Activated CD4-positive, alpha-beta memory T cell treated with anti-CD3 and anti-CD28 coated beads for 36 hours (primary cell): ENCODE data around the gene SPTBN1. TPM values are rescaled to one million over a fixed set of nuclear protein-coding genes. Genes with fewer than 3 reads are reported as not detected.
A peak's percentile ranks its signal among the peaks of the same experiment; 100 is the strongest.

Experiments used
- CTCF ChIA-PET: fragments of 350-600 bp; sonication (Branson Sonifier 250); formaldehyde crosslinking; loops from one replicate; lab custom pipeline; 2021; ENCODE audit warnings: antibody characterized with exemption, inconsistent platforms; lab: Charles Lee
- POLR2A ChIA-PET: fragments of 350-600 bp; sonication (Branson Sonifier 250); formaldehyde crosslinking; loops from one replicate; lab custom pipeline; 2021; ENCODE audit warnings: antibody characterized with exemption; lab: Charles Lee
- DNase-seq: peaks from one replicate; pipeline ENCODE4 v3.0.0-alpha.2; 2020
- H3K27ac Mint-ChIP-seq: one replicate; pipeline ENCODE4 v1.8.0; 2021; ENCODE audit warnings: mixed read lengths
- H3K27me3 Mint-ChIP-seq: one replicate; pipeline ENCODE4 v1.8.0; 2021; ENCODE audit warnings: mixed read lengths
- H3K36me3 Mint-ChIP-seq: one replicate; pipeline ENCODE4 v1.8.0; 2021; ENCODE audit warnings: mixed read lengths
- H3K4me1 Mint-ChIP-seq: one replicate; pipeline ENCODE4 v1.8.0; 2021; ENCODE audit warnings: low read depth, mixed read lengths
- H3K4me3 Mint-ChIP-seq: one replicate; pipeline ENCODE4 v1.8.0; 2021; ENCODE audit warnings: mild to moderate bottlenecking, mixed read lengths
- H3K9me3 Mint-ChIP-seq: one replicate; pipeline ENCODE4 v1.8.0; 2021; ENCODE audit warnings: mixed read lengths
- intact Hi-C: fragments of 100-400 bp; cut with micrococcal nuclease; formaldehyde crosslinking; loops from one replicate; pipeline ENCODE4 v1.15.1; 2023
- total RNA-seq, 2 experiments: library from RNA; stranded (reverse); gene quantifications; one replicate each; pipeline ENCODE4 v1.2.3, GENCODE V29; 2021

The SPTBN1 gene
- total RNA-seq, 2 experiments from 2014 or later = 67.5 to 68.1 TPM

DNA sequence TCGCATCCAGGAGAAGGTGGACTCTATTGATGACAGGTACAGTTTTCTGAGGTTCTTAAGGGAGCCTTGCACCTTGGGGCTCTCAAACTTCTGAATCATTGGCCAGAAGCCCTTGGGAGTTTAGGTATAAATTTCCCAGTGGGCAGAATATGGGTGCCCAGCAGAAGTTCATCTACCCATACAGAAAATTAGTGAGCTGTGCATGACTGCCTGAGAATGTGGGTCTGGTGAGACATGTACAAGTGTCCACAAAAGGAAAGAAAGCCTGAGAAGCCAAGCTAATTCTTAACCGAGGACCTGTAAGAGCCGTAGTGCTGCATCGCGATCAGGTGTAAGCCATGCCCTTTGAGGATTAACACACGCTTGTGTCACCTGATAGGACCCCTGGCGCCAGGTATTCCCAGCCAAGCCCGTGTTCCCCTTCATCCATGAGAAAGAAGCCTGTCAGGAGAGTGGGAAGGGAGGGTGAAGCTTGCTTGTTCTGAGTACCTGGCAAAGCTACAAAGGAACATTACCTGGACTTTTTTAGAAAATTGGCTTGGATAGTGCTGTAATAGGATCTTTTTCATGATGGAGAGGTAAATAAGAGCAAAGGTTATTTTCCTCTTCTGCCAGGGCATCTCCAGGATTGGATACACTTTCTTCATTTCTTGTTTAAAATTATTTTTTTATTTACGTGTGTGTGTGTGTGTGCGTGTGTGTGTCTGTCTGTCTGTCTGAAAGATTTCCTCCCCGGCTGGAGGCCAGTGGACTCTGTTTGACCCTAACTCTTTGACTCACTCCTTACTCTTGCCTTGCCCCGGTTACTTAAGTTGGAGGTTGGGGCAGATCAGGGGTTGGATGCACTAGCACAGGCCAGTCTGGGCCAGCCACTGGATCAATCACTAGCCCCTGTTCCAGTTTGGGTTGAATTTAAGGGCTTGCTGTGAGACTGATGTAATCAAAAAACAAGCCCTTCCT, 176.9 kb downstream of the SPTBN1 start:
- POLR2A ChIA-PET = interaction anchor here (0.5 to 1.6 kb wide), 2 partner anchors 73 to 186 kb away, joined by 3 to 4 read pairs; no protein-coding TSS in a partner anchor
- no peaks in the 10 kb centered on the region for H3K27me3 Mint-ChIP-seq
- intact Hi-C loops = no loop called here
- no peak overlapping the region for H3K27ac Mint-ChIP-seq
- H3K4me3 Mint-ChIP-seq = no peak overlapping the region
- DNase-seq = no peak
- CTCF ChIA-PET = interaction anchor here (1.0 to 1.5 kb wide), 3 partner anchors 25 to 75 kb away, joined by 3 read pairs; no protein-coding TSS in a partner anchor
- no peaks in the 10 kb centered on the region for H3K9me3 Mint-ChIP-seq
- peaks cover 57% of the 10 kb centered on the region for H3K36me3 Mint-ChIP-seq
- peaks cover 21% of the 10 kb centered on the region for H3K4me1 Mint-ChIP-seq

DNA sequence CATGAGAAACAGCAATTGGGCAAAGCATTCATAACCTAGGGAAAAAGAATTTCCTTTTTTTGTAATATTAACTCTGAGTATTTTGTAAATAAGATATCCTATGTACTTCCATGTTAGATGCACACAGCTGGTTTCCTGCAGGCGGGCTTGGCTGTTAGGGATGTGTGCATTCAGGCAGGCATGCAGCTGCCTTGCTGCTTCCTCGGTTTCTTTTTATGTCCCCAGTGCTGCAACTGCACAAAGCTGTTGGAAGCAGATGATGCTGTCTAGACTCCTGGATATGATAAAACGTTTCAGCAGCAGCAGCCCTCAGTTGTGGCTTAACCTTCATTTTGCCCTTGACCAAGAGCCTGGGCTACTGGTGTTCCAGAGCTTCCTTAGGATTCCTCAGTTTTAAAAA, 177.9 kb downstream of the SPTBN1 start:
- POLR2A ChIA-PET = interaction anchor here (0.5 to 1.6 kb wide), 2 partner anchors 74 to 187 kb away, joined by 3 to 4 read pairs; no protein-coding TSS in a partner anchor
- DNase-seq = no peak
- Mint-ChIP-seq H3K36me3 (peaks cover 60% of the 10 kb centered on the region), H3K4me3 (no peak overlapping the region), H3K27me3 (no peaks in the 10 kb centered on the region), H3K4me1 (peaks cover 21% of the 10 kb centered on the region), H3K9me3 (no peaks in the 10 kb centered on the region), H3K27ac (peak overlapping the region; percentile 71)
- CTCF ChIA-PET = interaction anchor here (0.8 to 1.6 kb wide), 6 partner anchors 10 to 110 kb away, joined by 3 to 6 read pairs (median 3); no protein-coding TSS in a partner anchor
- intact Hi-C loops = loop anchor here (2.0 kb wide), 1 partner anchor 59 kb away; no protein-coding TSS in a partner anchor

DNA sequence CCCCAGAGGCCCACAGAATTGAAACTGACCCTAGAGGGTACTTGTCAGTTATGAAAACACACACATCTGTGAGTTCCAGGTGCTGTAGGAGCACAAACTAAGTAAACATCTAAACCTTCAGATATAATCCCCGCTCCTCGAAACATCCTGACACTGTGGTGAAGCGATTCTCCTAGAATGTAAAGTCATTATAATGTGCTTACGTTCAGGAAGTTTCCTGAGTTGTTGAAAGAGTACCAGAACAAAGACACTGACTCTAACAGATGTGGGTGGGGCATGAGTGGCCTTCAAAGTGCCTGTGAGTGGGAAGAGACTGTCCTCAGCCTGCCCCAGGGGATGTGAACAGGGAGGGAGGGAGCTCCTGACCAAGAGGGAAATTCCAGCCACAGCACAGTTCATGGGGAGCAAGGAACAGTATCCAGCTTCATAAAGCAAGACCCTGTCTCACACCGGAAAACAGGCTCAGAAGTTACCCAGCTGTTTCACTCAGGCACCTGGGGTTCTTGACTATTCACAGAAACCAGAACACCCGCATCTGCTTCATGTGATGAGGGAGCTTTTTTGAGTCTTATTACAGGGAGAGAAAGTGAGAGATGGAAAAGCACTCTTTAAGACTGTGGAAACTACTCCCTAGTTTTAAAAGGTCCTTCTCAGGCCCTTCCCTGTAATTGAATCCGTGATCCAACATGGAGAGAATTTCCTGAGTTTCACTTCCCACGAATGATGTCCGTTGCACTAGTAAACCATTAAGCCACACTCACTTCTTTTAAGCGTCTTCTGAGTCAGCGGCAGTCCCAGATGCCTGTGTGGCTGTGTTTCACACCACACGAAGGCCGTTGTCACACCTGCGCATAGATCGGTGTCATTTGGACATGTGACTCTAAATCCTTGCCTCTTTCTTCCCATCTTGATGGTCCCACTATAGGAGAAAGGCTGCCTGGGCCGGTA, 178.7 kb downstream of the SPTBN1 start:
- Mint-ChIP-seq H3K4me1 (peaks cover 24% of the 10 kb centered on the region), H3K9me3 (no peaks in the 10 kb centered on the region), H3K27ac (peak overlapping the region; percentile 71), H3K4me3 (peak overlapping the region; percentile 4), H3K36me3 (peaks cover 55% of the 10 kb centered on the region), H3K27me3 (no peaks in the 10 kb centered on the region)
- CTCF ChIA-PET = interaction anchor here (0.8 to 1.6 kb wide), 5 partner anchors 9 to 111 kb away, joined by 3 to 6 read pairs (median 3); no protein-coding TSS in a partner anchor
- intact Hi-C loops = loop anchor here (2.0 to 5.0 kb wide), 2 partner anchors 48 to 60 kb away; no protein-coding TSS in a partner anchor
- DNase-seq = no peak
- POLR2A ChIA-PET = interaction anchor here (0.6 to 1.6 kb wide), 2 partner anchors 75 to 76 kb away, joined by 3 to 4 read pairs; no protein-coding TSS in a partner anchor

DNA sequence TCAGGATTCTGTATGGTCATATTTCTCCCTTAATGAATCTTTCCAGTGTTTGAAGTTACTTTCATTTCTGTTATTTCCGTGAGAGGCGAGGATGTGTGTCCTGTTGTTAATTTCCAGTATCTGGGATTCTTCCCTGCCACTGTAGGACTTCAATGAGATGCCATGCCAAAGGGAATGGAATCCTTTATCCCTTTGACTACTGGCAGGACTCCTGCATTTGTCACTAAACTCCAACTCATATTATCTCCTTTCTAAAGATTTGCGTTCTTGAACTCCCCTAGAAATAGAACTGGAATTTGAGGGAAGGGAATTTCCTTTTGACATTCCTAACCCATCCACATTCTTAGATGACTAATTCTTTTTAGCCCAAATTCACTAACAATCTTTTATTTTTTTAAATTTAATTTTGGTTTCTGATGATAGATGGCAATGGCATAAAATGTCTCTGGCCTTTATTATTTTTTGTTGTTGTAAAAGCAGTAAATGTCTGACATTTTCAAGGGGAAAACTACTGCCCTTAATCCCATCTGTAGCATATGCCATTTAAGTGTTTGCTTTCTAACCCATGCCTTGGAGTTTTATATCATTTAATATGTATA, 179.5 kb downstream of the SPTBN1 start:
- DNase-seq = no peak

DNA sequence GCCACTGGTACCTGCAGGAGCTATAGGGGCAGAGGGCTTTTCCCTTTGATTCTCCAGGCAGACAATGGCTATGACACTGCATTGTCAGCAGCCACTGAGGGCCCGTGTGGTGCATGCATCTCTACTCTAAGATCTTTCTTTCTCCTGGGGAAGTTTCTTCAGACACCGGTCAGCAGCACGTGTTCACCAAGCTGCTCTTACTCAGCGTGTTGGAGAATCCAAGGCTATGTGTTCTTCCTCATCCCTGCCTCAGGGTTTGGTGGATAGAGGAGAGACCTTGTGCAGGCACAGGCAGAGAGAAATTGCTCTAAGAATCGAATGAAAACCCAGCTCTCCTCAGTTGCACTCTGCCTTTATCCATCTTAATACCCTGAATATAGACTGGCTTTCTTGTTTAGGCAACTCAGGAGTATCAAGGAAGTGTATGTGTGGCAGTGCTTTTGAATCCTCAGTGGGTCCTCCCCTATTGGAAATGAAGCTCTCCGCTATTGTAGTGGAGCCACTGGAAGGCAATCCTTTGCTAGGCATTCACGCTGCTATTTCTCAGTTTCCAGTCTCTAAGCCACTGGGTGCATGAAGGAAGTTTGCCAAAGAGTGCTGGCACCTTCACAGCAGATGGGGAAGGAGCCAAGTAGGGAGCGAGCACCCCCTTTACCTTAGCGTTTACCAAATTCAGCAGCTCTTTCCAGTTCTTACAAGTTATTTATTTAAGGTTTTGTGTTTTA, 180.4 kb downstream of the SPTBN1 start:
- Mint-ChIP-seq H3K27ac (no peak overlapping the region), H3K4me1 (peaks cover 23% of the 10 kb centered on the region), H3K4me3 (no peak overlapping the region), H3K9me3 (no peaks in the 10 kb centered on the region), H3K27me3 (no peaks in the 10 kb centered on the region), H3K36me3 (peaks cover 41% of the 10 kb centered on the region)
- no peak for DNase-seq
- POLR2A ChIA-PET = interaction anchor here (1.0 to 1.3 kb wide), 2 partner anchors 75 to 77 kb away, joined by 3 read pairs; no protein-coding TSS in a partner anchor
- CTCF ChIA-PET = interaction anchor here (0.8 kb wide), 1 partner anchor 20 kb away, joined by 3 read pairs; no protein-coding TSS in a partner anchor
- intact Hi-C loops = loop anchor here (5.0 kb wide), 1 partner anchor 49 kb away; no protein-coding TSS in a partner anchor

More for the DNA sequence above, 179.5 kb downstream of the SPTBN1 start:
- Mint-ChIP-seq H3K4me1 (peaks cover 23% of the 10 kb centered on the region), H3K4me3 (no peak overlapping the region), H3K27me3 (no peaks in the 10 kb centered on the region), H3K36me3 (peaks cover 48% of the 10 kb centered on the region), H3K9me3 (no peaks in the 10 kb centered on the region), H3K27ac (no peak overlapping the region)
- ChIA-PET CTCF (interaction anchor here (1.6 kb wide), 1 partner anchor 111 kb away, joined by 6 read pairs; no protein-coding TSS in a partner anchor), POLR2A (interaction anchor here (0.6 kb wide), 1 partner anchor 77 kb away, joined by 3 read pairs; no protein-coding TSS in a partner anchor)
- intact Hi-C loops = loop anchor here (2.0 to 5.0 kb wide), 2 partner anchors 48 to 61 kb away; no protein-coding TSS in a partner anchor

DNA sequence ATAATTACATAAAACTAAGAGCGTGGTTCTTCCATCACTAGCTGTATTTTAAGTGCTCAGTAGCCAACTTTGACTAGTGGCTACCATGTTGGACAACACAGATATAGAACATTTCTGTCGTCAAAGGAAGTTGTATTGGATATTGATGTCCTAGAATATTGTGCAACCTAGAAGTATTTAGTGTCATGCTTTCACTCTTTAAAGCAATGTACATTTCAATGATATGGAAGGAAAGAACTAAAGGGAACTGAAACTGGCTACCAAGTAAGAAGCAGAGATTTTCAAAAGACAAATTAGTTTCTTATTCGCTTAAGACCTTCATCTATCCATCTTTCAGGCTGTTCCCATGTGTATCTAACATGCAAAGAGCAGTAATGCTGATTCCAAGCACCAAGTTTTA, 182.0 kb downstream of the SPTBN1 start:
- no peak for DNase-seq
- intact Hi-C loops = loop anchor here (5.0 kb wide), 1 partner anchor 51 kb away; no protein-coding TSS in a partner anchor
- H3K27ac Mint-ChIP-seq = no peak overlapping the region
- H3K36me3 Mint-ChIP-seq = peaks cover 39% of the 10 kb centered on the region
- H3K4me3 Mint-ChIP-seq = no peak overlapping the region
- peaks cover 26% of the 10 kb centered on the region for H3K4me1 Mint-ChIP-seq
- no peaks in the 10 kb centered on the region for H3K9me3 Mint-ChIP-seq
- ChIA-PET POLR2A (no interaction called here), CTCF (no interaction called here)
- H3K27me3 Mint-ChIP-seq = no peaks in the 10 kb centered on the region

DNA sequence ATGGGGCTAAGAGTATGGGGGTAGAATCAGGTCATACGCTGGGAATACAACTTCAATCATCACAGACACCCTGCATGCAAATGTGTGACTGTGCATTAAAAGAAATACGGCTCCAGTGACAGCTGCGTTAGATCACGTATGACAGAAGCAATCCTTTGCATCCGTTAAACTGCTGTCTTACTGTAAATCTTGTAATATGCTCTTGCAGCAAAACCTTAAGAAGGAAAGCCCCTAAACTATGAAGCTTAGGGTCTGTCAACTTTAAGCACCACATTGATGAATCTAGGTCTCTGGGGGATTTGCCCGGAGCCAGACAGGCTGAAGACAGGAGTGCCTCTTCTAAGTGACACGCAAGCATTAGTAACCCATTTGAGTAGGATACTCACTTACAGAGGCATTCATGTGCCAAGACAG, 182.7 kb downstream of the SPTBN1 start:
- H3K36me3 Mint-ChIP-seq = peaks cover 39% of the 10 kb centered on the region
- H3K4me3 Mint-ChIP-seq = no peak overlapping the region
- no peaks in the 10 kb centered on the region for H3K9me3 Mint-ChIP-seq
- intact Hi-C loops = loop anchor here (5.0 kb wide), 1 partner anchor 51 kb away; no protein-coding TSS in a partner anchor
- ChIA-PET POLR2A (no interaction called here), CTCF (no interaction called here)
- peaks cover 26% of the 10 kb centered on the region for H3K4me1 Mint-ChIP-seq
- H3K27me3 Mint-ChIP-seq = no peaks in the 10 kb centered on the region
- H3K27ac Mint-ChIP-seq = no peak overlapping the region
- no peak for DNase-seq

DNA sequence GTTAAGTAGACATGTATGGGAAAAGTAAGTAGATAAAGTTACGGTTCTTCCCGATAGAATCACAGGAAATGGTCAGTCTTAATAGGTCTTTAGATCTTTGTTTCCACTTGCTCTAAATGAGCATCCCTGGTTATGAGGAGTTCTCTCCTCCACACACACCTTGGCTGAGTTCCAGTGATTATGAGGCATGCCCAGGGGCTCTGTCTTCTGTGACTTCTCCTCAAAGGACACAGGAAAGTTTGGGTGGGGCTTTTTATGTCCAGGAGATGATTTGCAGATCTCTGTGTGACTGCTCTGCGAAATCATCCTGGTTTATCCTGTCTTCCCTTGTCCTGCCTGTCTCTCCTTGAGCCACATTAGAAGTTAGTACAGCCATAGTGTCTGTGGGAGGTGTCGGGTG, 183.5 kb downstream of the SPTBN1 start:
- intact Hi-C loops = loop anchor here (5.0 kb wide), 1 partner anchor 52 kb away; no protein-coding TSS in a partner anchor
- Mint-ChIP-seq H3K27me3 (no peaks in the 10 kb centered on the region), H3K27ac (no peak overlapping the region), H3K36me3 (peaks cover 40% of the 10 kb centered on the region), H3K4me3 (no peak overlapping the region), H3K4me1 (peaks cover 19% of the 10 kb centered on the region), H3K9me3 (no peaks in the 10 kb centered on the region)
- no peak for DNase-seq
- ChIA-PET CTCF (interaction anchor here (0.6 to 3.6 kb wide), 2 partner anchors 26 to 553 kb away, joined by 3 to 14 read pairs; no protein-coding TSS in a partner anchor), POLR2A (no interaction called here)

DNA sequence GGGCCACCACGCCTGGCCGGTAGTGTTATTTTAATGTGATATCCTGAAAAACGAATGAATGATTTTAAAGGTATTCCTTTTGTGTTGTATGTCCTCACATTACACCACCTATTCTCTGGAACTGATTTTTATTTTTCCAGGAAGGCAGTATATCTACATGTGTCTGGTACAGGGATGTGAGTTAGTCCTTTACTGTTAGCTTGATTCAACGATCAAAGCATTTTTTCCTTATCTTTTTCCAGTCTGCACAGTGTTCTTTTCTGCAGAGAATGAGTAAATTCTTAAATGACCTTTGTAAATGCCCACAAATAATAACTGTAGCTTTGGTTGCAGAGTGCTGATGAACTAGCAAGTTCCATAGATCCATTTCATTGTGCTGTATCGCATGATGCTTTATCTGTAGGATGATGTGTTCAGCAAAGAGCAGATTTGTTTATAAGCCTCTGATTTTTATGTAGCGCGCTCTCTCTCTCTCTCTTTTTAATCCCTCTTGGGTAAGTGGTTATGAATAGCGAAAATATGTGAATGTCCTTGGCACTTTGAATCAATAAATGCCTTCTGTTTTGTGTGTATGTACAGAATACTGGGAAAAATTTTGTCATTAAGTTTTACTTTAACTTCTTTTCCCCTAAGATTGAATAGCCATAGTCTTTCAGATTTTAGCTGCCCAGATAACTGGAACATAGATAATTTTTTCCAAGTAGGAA, 184.9 kb downstream of the SPTBN1 start:
- DNase-seq = no peak
- H3K36me3 Mint-ChIP-seq = peaks cover 39% of the 10 kb centered on the region
- intact Hi-C loops = no loop called here

DNA sequence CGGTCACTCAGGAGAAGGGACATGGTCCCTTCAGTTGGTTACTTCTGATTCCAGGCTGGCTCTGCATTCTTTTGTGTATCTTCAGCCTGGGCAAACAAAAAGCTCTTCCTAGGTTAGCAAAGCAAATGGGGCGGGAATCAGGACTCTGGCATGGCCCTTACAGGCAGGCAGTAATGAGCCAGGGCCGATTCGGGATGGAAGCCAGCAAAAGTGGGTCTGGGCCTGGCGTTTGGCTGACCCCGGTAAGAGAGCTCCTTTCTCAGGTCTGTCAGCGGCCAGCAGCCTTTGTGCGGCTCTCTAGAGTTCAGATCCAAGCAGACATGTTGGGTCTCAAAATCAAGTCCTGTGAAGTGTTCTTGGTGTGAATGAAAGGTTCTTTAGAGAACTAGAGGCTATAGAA, 185.9 kb downstream of the SPTBN1 start:
- Mint-ChIP-seq H3K27me3 (no peaks in the 10 kb centered on the region), H3K36me3 (peaks cover 45% of the 10 kb centered on the region), H3K4me3 (no peak overlapping the region), H3K27ac (no peak overlapping the region), H3K4me1 (peaks cover 8% of the 10 kb centered on the region), H3K9me3 (no peaks in the 10 kb centered on the region)
- ChIA-PET CTCF (interaction anchor here (1.2 to 3.6 kb wide), 2 partner anchors 24 to 62 kb away, joined by 4 to 14 read pairs; no protein-coding TSS in a partner anchor), POLR2A (no interaction called here)
- DNase-seq = no peak
- intact Hi-C loops = no loop called here

More for the DNA sequence above, 184.9 kb downstream of the SPTBN1 start:
- ChIA-PET POLR2A (no interaction called here), CTCF (interaction anchor here (1.0 to 3.6 kb wide), 2 partner anchors 25 to 122 kb away, joined by 3 to 14 read pairs; no protein-coding TSS in a partner anchor)
- Mint-ChIP-seq H3K27ac (no peak overlapping the region), H3K4me1 (peaks cover 8% of the 10 kb centered on the region), H3K9me3 (no peaks in the 10 kb centered on the region), H3K27me3 (no peaks in the 10 kb centered on the region), H3K4me3 (no peak overlapping the region)
